Activated CD4-positive, alpha-beta T cell treated with anti-CD3 and anti-CD28 coated beads, Interleukin-2, amount 10 ng/mL, durations not matched to agents 7 days and 5 days (primary cell): ENCODE data around the gene ASB14. TPM values are rescaled to one million over a fixed set of nuclear protein-coding genes. Genes with fewer than 3 reads are reported as not detected.

Source experiments
- CTCF ChIA-PET: fragments of 350-600 bp; sonication (Branson Sonifier 250); formaldehyde crosslinking; loops from one replicate; lab custom pipeline; 2021; ENCODE audit warnings: antibody characterized with exemption; lab: Charles Lee
- POLR2A ChIA-PET: fragments of 350-600 bp; sonication (Branson Sonifier 250); formaldehyde crosslinking; loops from one replicate; lab custom pipeline; 2021; ENCODE audit warnings: antibody characterized with exemption; lab: Charles Lee
- DNase-seq: peaks from one replicate; pipeline ENCODE4 v3.0.0-alpha.2; 2020
- H3K27ac Mint-ChIP-seq: one replicate; pipeline ENCODE4 v1.8.0; 2021; ENCODE audit warnings: mild to moderate bottlenecking, moderate library complexity, mixed read lengths
- H3K27me3 Mint-ChIP-seq: one replicate; pipeline ENCODE4 v1.8.0; 2021; ENCODE audit warnings: mixed read lengths
- H3K36me3 Mint-ChIP-seq: one replicate; pipeline ENCODE4 v1.8.0; 2021; ENCODE audit warnings: low read depth, mixed read lengths
- H3K4me1 Mint-ChIP-seq: one replicate; pipeline ENCODE4 v1.8.0; 2021; ENCODE audit warnings: mixed read lengths
- H3K4me3 Mint-ChIP-seq: one replicate; pipeline ENCODE4 v1.8.0; 2021; ENCODE audit warnings: mild to moderate bottlenecking, moderate library complexity, mixed read lengths
- H3K9me3 Mint-ChIP-seq: one replicate; pipeline ENCODE4 v1.8.0; 2021; ENCODE audit warnings: mixed read lengths
- total RNA-seq, 2 experiments: library from RNA; stranded (reverse); gene quantifications; one replicate each; pipeline ENCODE4 v1.2.3, GENCODE V29; 2021

ASB14 gene
- total RNA-seq, 2 experiments from 2014 or later: not detected

DNA sequence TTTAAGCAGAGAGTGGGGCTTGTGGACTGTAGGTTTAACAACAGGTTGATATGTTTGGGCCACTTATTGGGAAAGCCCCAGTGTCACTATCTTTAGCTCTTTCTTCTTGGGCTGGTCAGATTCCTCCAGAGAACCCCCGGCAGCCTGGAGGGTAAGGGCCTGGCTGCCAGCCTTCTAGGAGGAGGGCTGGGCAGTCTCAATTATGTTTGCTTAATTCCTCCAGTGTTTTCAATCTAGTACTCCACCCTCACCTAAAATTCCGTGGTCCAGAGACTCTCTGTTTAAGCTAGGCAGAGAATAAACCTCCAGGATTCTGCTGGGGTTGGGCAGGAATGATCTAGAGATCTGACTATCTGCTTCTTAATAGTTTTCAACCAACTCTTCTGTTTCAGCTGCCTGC, 5.3 kb downstream of the ASB14 start:
- H3K9me3 Mint-ChIP-seq: no peaks in the 10 kb centered on the region
- H3K4me1 Mint-ChIP-seq: no peaks in the 10 kb centered on the region
- CTCF ChIA-PET: no interaction called here
- no peak for DNase-seq
- no peak overlapping the region for H3K4me3 Mint-ChIP-seq
- H3K36me3 Mint-ChIP-seq: no peaks in the 10 kb centered on the region
- no peak overlapping the region for H3K27ac Mint-ChIP-seq
- POLR2A ChIA-PET: no interaction called here
- peaks cover 16% of the 10 kb centered on the region for H3K27me3 Mint-ChIP-seq

DNA sequence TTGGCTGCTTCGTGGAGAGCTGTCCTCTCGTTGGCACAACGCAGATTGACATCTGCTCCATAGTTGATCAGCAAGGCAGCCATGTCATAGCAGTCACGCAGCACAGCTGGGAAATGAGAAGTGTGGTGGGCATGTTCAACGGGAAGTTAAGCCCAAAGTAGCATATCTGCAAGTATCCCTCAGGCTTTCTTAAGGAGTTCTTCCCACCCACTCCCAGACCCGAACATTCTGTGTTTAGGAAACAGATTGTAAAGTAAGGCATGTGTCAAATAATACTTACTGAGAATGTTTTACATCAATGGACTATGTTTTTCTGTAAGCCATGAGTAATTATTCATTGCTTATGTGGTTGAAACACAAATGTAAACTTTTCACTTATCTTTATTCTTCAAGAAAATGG, 9.2 kb downstream of the ASB14 start:
- Mint-ChIP-seq H3K4me3 (no peak overlapping the region), H3K27ac (no peak overlapping the region), H3K36me3 (peaks cover 6% of the 10 kb centered on the region), H3K27me3 (peaks cover 9% of the 10 kb centered on the region), H3K9me3 (peaks cover 6% of the 10 kb centered on the region), H3K4me1 (no peaks in the 10 kb centered on the region)
- no peak for DNase-seq
- CTCF ChIA-PET: interaction anchor here (1.3 kb wide), 1 partner anchor 11 kb away, joined by 3 read pairs; no protein-coding TSS in a partner anchor
- POLR2A ChIA-PET: no interaction called here

DNA sequence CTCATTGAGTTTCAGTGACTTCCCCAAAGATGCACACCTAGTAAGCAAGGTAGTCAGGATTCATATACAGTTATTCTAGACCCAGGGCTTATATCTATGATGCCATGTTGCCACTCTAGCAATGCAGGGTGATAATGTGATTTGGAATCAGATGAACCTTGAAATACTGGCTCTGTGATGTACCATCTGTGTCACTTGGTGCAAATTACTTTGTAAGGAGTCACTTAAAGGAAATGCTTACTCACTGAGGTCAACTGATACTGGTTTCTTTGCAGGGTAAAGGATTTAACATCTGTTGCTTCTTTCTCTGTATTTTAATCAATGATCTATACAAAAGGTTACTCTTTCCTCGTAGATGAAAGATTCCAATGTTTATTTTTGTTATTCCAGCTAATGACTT, 10.8 kb downstream of the ASB14 start:
- ChIA-PET CTCF (no interaction called here), POLR2A (no interaction called here)
- H3K27ac Mint-ChIP-seq: no peak overlapping the region
- H3K9me3 Mint-ChIP-seq: peaks cover 9% of the 10 kb centered on the region
- DNase-seq: no peak
- peaks cover 9% of the 10 kb centered on the region for H3K27me3 Mint-ChIP-seq
- H3K4me1 Mint-ChIP-seq: no peaks in the 10 kb centered on the region
- H3K36me3 Mint-ChIP-seq: peaks cover 10% of the 10 kb centered on the region
- H3K4me3 Mint-ChIP-seq: no peak overlapping the region

DNA sequence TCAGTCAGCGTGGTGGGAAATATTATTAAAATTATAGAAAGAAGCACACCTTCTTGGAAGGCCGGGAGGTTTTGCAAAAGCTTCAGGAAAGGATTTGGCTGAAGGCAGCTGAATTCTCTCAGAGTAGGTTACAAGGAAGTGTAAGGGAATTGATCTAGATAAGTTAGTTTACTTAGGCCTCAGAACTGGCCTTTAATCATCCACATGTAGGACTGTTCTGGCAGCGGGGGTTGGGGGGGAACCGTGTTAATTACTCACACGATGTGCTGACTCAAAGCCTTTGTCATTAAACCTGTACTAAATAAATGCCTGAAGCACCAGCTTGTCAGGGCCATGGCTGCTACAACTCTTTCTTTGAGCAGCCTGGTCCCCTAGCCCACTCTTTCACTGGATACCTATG, 12.8 kb downstream of the ASB14 start:
- Mint-ChIP-seq H3K4me3 (no peak overlapping the region), H3K36me3 (peaks cover 10% of the 10 kb centered on the region), H3K9me3 (peaks cover 9% of the 10 kb centered on the region), H3K27me3 (peaks cover 5% of the 10 kb centered on the region), H3K4me1 (no peaks in the 10 kb centered on the region), H3K27ac (no peak overlapping the region)
- CTCF ChIA-PET: interaction anchor here (1.5 kb wide), 1 partner anchor 34 kb away, joined by 3 read pairs; no protein-coding TSS in a partner anchor
- POLR2A ChIA-PET: no interaction called here
- no peak for DNase-seq

DNA sequence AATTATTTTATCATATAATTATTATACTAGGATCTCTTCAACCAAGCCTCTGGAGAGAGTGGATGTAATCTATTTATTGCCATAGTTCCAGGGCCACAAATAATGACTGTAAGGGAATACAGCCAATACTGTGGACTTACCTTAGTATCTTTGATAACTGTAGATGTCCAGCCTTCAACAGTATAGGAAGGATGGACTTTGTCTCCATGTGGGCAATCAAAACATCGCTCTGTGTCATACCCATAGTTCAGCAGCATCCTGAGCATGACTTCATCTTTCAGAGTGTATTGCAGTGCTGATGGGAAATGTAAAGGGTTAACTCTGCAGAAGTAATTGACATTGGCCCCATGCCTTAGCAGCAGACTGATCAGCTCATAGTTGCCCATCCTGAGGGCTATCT, 14.2 kb downstream of the ASB14 start:
- H3K27ac Mint-ChIP-seq: no peak overlapping the region
- CTCF ChIA-PET: interaction anchor here (0.7 to 1.5 kb wide), 2 partner anchors 33 to 289 kb away, joined by 3 read pairs; no protein-coding TSS in a partner anchor

DNA sequence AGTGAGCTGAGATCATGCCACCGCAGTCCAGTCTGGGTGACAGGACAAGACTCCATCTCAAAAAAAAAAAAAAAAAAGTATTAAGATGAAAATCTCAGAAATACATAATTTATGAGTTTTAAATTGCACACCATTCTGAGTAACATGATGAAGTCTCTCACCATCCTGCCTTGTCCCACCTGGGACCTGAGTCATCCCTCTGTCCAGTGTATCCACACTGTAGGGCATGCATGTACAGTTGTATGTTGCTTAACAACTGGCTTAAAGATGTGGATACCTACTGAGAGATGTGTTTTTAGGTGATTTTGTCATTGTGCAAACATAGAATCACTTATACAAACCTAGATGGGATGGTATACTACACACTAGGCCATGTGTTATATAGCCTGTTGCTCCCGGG, 17.1 kb downstream of the ASB14 start:
- Mint-ChIP-seq H3K27ac (no peak overlapping the region), H3K9me3 (peaks cover 7% of the 10 kb centered on the region), H3K36me3 (peaks cover 20% of the 10 kb centered on the region), H3K4me1 (no peaks in the 10 kb centered on the region), H3K27me3 (no peaks in the 10 kb centered on the region), H3K4me3 (no peak overlapping the region)
- POLR2A ChIA-PET: no interaction called here
- CTCF ChIA-PET: no interaction called here
- DNase-seq: no peak

More for the DNA sequence above, 14.2 kb downstream of the ASB14 start:
- H3K4me1 Mint-ChIP-seq: no peaks in the 10 kb centered on the region
- H3K27me3 Mint-ChIP-seq: peaks cover 5% of the 10 kb centered on the region
- H3K36me3 Mint-ChIP-seq: peaks cover 15% of the 10 kb centered on the region
- no peak overlapping the region for H3K4me3 Mint-ChIP-seq
- peaks cover 9% of the 10 kb centered on the region for H3K9me3 Mint-ChIP-seq
- POLR2A ChIA-PET: no interaction called here
- no peak for DNase-seq

DNA sequence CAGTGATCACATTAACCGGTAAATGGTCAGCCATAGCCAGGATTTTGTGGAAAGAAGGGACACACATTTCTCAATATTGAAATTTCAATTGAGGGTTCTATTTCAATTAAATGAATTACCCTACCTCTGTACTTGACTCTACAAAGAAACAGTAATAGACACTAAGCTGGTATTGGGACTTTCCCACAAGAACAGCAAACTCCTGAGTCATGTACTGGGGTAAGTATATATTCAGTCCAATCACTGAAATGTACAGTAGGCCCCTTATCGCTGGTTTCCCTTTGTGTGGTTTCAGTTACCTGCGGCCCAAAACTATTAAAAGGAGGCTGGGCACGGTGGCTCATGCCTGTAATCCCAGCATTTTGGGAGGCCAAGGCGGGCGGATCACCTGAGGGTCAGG, 17.6 kb downstream of the ASB14 start:
- Mint-ChIP-seq H3K36me3 (peaks cover 18% of the 10 kb centered on the region), H3K9me3 (peaks cover 5% of the 10 kb centered on the region), H3K27me3 (no peaks in the 10 kb centered on the region), H3K4me3 (no peak overlapping the region), H3K4me1 (no peaks in the 10 kb centered on the region), H3K27ac (no peak overlapping the region)
- CTCF ChIA-PET: no interaction called here
- DNase-seq: no peak
- POLR2A ChIA-PET: no interaction called here

DNA sequence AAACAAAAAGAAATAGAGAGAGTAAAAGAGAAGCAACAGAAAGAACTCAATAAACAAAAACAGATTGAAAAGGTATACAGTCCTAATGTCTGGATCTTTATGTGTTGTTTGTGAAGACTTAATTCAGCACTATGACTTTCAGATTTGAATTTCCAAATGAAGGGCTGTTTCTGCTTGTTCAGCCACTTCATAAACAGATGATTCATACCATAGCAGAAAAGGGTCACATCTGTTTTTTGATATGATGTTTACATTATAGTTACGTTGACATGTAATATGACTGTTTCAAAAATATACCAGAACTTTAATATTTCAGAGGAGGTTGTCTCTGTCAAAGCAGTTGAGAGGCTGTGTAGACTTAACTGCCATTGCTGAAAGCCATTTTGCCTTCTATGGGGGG, 24.1 kb downstream of the ASB14 start:
- Mint-ChIP-seq H3K9me3 (peaks cover 6% of the 10 kb centered on the region), H3K36me3 (peaks cover 53% of the 10 kb centered on the region), H3K4me3 (no peak overlapping the region), H3K4me1 (no peaks in the 10 kb centered on the region), H3K27me3 (no peaks in the 10 kb centered on the region), H3K27ac (no peak overlapping the region)
- POLR2A ChIA-PET: no interaction called here
- CTCF ChIA-PET: no interaction called here
- DNase-seq: no peak

DNA sequence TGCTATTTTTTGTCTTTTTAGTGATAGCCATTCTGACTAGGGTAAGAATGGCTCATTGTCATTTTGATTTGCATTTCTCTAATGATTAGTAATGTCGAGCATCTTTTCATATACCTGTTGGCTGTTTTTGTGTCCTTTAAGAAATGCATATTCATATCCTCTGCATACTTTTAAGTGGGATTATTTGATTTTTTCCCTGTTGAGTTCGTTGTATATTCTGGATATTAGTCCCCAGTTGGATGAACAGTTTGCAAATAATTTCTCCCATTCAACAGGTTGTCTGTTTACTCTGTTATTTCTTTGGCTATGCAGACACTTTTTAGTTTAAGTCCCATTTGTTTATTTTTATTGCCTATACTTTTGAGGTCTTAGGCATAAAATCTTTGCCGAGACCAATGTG, 30.6 kb downstream of the ASB14 start:
- ChIA-PET POLR2A (no interaction called here), CTCF (no interaction called here)
- Mint-ChIP-seq H3K4me1 (no peaks in the 10 kb centered on the region), H3K36me3 (peaks cover 68% of the 10 kb centered on the region), H3K9me3 (peaks cover 8% of the 10 kb centered on the region), H3K4me3 (no peak overlapping the region), H3K27me3 (no peaks in the 10 kb centered on the region), H3K27ac (no peak overlapping the region)
- DNase-seq: no peak

DNA sequence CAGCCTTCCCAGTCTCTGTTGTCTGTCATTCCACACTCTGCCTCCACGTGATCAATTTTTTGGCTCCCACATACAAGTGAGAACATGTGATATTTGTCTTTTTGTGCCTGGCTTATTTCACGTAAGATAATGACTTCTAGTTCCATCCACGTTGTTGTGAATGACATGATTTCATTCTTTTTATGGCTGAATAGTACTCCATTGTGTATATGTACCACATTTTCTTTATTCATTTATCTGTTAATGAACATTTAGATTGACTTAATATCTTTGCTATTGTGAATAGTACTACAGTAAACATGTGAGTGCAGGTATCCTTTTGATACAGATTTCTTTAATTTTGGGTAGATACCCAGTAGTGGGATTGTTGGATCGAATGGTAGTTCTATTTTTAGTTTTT, 31.4 kb downstream of the ASB14 start:
- Mint-ChIP-seq H3K4me1 (no peaks in the 10 kb centered on the region), H3K4me3 (no peak overlapping the region), H3K36me3 (peaks cover 62% of the 10 kb centered on the region), H3K27me3 (no peaks in the 10 kb centered on the region), H3K27ac (no peak overlapping the region), H3K9me3 (peaks cover 8% of the 10 kb centered on the region)
- no peak for DNase-seq
- ChIA-PET POLR2A (no interaction called here), CTCF (no interaction called here)

DNA sequence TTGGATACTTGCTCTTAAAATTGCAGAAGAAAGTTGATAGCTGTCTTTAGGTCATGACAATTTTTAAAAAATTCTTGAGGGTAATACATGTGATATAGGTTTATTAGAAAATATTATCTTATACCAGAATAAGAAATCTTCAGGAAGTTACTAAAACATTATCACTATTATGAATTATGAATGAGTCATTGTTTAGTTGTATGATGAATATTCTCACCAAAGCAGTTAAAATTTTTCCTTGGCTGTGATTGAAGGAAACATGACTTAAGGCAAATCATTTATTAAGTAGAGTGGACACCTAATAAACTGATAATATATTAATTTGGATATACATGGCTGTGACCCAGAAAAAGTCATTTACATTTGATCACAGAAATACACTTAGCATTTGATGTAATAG, 34.8 kb downstream of the ASB14 start:
- no peaks in the 10 kb centered on the region for H3K27me3 Mint-ChIP-seq
- H3K27ac Mint-ChIP-seq: no peak overlapping the region
- ChIA-PET CTCF (no interaction called here), POLR2A (interaction anchor here (0.6 kb wide), 1 partner anchor 346 kb away, joined by 7 read pairs; no protein-coding TSS in a partner anchor)
- no peak overlapping the region for H3K4me3 Mint-ChIP-seq
- no peaks in the 10 kb centered on the region for H3K4me1 Mint-ChIP-seq
- no peak for DNase-seq
- H3K36me3 Mint-ChIP-seq: peaks cover 40% of the 10 kb centered on the region
- no peaks in the 10 kb centered on the region for H3K9me3 Mint-ChIP-seq

DNA sequence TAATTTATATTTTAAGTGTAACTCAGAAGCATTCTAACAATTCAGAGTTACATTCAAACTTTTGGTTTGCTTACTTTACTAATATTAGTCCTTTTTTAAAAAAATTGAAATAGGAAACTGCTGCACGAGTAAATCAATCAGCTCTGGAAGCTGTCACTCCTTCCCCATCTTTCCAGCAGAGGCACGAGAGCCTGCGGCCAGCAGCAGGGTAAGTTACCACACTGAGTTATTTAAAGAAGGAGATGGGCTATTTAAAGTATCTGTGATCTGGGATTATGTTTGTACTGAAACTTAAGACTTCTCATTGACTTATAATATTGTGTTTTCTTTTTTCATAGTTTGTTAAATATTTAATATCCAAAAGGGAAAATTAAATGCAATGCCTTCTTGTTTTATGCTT, 35.6 kb downstream of the ASB14 start:
- H3K4me1 Mint-ChIP-seq: no peaks in the 10 kb centered on the region
- peaks cover 38% of the 10 kb centered on the region for H3K36me3 Mint-ChIP-seq
- CTCF ChIA-PET: no interaction called here
- H3K4me3 Mint-ChIP-seq: no peak overlapping the region
- H3K27ac Mint-ChIP-seq: no peak overlapping the region
- DNase-seq: no peak
- H3K9me3 Mint-ChIP-seq: no peaks in the 10 kb centered on the region
- no peaks in the 10 kb centered on the region for H3K27me3 Mint-ChIP-seq
- POLR2A ChIA-PET: no interaction called here

DNA sequence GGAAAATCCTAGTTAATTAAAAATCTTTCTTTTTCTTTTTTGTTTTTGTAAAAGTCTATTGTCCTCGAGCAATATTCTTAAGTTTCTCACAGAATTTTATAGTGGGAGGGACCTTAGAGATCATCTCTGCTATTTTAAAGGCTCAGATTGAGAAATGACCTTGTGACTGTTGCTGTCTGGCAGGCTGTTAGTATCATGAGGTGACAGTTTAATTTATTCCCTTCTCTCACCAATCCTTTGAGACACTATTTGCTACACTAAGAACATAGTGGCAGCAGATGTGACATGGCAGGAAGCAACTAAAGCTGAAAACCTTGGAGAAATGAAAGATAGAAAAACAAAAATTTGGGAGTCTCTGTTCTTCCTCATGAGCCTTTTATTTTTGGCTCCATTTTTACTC, 40.1 kb downstream of the ASB14 start:
- no peaks in the 10 kb centered on the region for H3K9me3 Mint-ChIP-seq
- H3K4me1 Mint-ChIP-seq: no peaks in the 10 kb centered on the region
- DNase-seq: no peak
- no peaks in the 10 kb centered on the region for H3K27me3 Mint-ChIP-seq
- POLR2A ChIA-PET: no interaction called here
- H3K4me3 Mint-ChIP-seq: no peak overlapping the region
- CTCF ChIA-PET: no interaction called here
- peaks cover 26% of the 10 kb centered on the region for H3K36me3 Mint-ChIP-seq
- no peak overlapping the region for H3K27ac Mint-ChIP-seq

DNA sequence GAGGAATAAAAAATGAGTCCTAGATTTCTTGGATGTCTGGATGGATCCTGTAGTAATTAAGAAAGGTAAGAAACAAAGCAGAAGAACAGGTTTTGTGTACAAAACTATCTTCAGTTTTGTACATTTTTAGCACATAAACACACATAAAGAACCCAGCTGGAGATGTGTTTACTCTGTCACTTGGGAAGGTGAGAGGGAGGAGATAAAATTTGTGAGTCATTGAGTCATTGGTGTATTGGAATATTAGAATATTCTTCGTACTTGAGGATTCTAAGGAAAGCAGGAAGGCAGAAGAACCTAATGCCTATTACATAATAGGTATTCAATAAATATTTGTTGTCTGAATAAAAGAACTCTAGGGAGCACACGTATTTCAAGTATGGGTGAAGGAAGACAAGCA, 47.5 kb downstream of the ASB14 start:
- DNase-seq: no peak
- H3K4me1 Mint-ChIP-seq: no peaks in the 10 kb centered on the region
- ChIA-PET POLR2A (no interaction called here), CTCF (interaction anchor here (1.4 kb wide), 1 partner anchor 34 kb away, joined by 3 read pairs; no protein-coding TSS in a partner anchor)
- H3K36me3 Mint-ChIP-seq: peaks cover 35% of the 10 kb centered on the region
- H3K27ac Mint-ChIP-seq: no peak overlapping the region
- H3K4me3 Mint-ChIP-seq: no peak overlapping the region
- no peaks in the 10 kb centered on the region for H3K9me3 Mint-ChIP-seq
- no peaks in the 10 kb centered on the region for H3K27me3 Mint-ChIP-seq
